OCI-LY3 (cell line): ENCODE results near the gene ADAMTS19.

Source experiments
- CTCF ChIP-seq: fragments of 200-600, 300-600 bp; sonication (generic); IDR thresholded peaks from 2 replicates; pipeline ENCODE4 v1.5.1; 2014; ENCODE audit warnings: antibody characterized with exemption, low read length, low read depth
- EZH2phosphoT487 ChIP-seq: fragments of 200-600 bp; shearing (Covaris generic); IDR thresholded peaks from 2 replicates; pipeline ENCODE4 v1.6.1; 2018; ENCODE audit warnings: antibody characterized with exemption, mixed run types, low read depth

- no peak for TF ChIP-seq CTCF
- TF ChIP-seq EZH2phosphoT487, result no peak
These were observed 14.4 kb downstream of the ADAMTS19 start for GRCh38 chr5:129474544-129474943.
